ENCODE measurements around the gene MIA3.

GRCh38 chr1:222713091-222713961 lies 95.4 kb downstream of the MIA3 start:
- TF ChIP-seq EZH2 (IDR thresholded peaks at IDR 0.05; ENCODE audit: borderline replicate concordance, low read length): no peak
- no peak for TF ChIP-seq CTCF (conservative IDR thresholded peaks at IDR 0.05 in 1 of 2, IDR thresholded peaks at IDR 0.05 in 1 of 2; ENCODE audit: extremely low read depth in 1 of 2, insufficient read depth in 1 of 2, low read depth in 1 of 2, low read length in 2 of 2)
